DMS153 (cell line): ENCODE measurements around the gene DKK3.

ENCODE experiments used
- DNase-seq: peaks from one replicate; lab custom pipeline; 2025; lab: John Stamatoyannopoulos, UW

The DKK3 gene

GRCh38 chr11:11981364-11981763 lies 27.1 kb downstream of the DKK3 start:
- no peak for DNase-seq

DNA sequence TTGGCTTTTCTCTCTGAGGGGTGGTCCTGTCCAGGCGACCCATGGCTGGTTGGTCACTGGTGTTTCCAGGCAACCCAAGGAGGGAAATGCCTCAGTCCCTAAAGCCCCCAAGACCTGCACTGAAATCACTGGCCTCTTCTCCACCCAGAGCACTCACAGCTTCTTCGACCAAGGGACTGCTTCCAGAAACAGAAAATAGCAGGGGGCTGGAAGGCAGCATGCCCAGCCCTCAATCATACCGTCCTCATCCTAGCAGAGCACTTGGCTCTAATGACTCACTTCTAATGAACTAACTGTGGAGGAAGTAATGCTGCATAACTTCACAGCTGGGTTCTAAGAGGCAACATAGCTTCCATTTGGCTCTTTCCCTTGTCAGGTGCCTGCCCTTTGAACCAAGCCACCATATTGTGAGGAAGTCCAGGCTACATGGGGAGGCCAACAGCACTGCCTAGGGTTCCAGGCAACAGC lies 27.6 kb downstream of the DKK3 start:
- DNase-seq: no peak

DNA sequence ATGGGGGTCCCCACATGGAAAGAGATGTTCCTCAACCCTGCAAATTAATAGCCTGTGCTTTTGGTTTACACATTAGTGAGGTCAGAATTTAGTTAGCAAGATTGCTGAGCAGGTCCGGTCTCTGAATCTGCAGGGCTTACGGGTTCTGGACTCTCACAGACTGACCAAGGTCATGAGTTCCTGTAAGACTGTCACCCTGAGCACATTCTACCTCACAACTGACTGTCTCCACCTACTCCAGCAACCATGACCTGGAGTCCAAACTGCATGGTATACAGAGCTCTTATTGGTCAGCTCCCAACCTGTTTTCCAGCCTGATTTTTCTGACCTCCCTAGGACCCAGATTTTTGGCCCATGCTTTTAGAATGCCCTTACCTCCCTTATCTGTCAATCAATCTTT lies 28.2 kb downstream of the DKK3 start:
- no peak for DNase-seq

DNA sequence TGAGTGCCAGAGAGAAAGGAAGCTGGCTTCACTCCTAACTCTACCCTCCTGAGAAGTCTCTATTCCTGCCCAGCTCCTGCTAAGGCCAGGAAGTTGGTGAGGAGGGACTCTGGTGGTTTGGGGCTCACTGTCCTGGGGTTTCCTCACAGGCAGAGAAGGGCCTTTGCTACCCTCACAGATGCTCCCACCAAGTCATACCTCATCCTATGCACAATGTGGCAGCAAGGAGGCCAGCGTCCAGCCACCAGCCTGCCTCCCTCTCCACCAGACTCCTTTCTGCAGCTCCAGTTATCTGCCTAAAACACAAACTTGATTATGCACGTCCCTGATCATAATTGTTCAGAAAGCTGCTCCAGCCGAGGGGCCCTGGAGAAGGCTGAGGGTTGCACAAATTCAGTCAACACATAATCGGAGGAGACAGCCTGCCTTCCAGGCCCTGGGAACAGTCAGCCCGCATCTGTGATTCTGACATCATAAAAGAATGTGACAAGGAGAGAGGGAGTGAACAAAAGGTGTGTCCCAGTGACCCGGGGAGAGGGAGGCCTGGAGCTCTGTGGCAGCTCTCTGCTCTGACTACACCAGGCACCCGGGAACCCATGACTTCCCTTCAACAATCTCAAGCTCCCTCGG lies 28.8 kb downstream of the DKK3 start:
- DNase-seq: no peak

- no peak for DNase-seq
These were observed 29.5 kb downstream of the DKK3 start for GRCh38 chr11:11978792-11979487.

- DNase-seq: no peak
These were observed 30.3 kb downstream of the DKK3 start for GRCh38 chr11:11978098-11978637.

- no peak for DNase-seq
These were observed 31.1 kb downstream of the DKK3 start for GRCh38 chr11:11977206-11977938.

- no peak for DNase-seq
These were observed 31.8 kb downstream of the DKK3 start for GRCh38 chr11:11976481-11977127.

DNA sequence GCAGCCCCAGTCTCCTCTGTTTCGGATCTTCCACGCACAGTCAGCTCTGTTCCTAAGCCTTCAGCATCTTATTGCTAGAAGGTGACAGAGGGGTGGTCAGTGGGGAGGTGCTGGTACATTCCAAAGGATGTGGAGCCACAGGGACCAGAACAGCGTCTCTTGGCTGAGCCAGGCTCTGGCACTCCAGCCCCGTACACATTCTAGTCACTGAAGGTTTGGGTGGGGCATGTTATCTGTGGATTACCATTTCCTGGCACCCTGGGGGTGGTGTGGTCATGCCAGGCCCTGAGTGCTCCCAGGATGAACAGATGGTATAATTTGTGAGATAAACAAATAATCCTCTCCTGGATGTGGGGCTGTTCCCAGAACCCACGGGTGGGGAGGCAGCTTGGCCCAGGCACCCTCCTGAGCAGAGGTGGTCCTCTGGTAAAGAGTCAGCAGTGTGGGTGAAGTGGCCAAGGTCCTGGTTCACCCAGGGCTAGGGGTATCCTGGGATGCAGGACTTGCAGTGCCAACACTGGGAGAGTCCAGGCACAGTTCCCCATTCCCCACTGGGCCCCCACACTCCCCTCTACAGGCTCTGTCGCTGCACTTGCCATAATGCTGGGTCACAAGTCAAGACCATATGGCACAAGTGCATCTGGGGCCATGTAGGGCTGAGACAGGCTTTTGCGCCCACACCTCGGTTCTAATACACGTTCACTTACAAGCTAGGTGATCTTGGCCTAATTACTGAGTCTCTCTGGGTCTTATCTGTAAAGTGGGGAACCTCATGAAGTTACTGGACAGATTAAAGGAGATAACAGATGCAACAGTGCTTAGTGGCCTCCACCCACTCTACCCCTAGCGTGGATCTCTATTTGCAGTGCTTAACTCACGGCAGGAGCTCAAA lies 33.0 kb downstream of the DKK3 start:
- no peak for DNase-seq

GRCh38 chr11:11973866-11974265 lies 34.6 kb downstream of the DKK3 start:
- DNase-seq: no peak

DNA sequence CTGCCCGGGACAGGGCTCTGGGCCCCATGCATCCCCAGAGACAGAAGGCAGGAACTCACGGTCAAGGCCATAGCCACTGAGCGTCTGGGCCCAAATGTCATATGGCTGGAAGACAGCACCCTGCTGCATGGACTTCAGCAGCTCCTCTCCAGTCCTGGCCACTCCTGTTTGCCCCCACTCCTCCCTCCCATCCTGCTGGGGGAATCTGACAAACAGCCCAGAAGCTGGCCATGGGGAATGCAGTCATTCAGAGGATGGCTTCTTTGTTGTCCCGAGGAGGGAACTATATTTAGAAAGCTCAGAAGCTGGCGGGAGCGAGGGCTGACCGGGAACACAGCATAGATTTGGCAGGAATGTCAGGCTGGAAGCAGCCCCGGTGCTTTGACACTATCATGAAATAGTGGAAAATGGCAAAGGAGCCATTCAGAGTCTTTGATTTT lies 35.0 kb downstream of the DKK3 start:
- DNase-seq: no peak

DNA sequence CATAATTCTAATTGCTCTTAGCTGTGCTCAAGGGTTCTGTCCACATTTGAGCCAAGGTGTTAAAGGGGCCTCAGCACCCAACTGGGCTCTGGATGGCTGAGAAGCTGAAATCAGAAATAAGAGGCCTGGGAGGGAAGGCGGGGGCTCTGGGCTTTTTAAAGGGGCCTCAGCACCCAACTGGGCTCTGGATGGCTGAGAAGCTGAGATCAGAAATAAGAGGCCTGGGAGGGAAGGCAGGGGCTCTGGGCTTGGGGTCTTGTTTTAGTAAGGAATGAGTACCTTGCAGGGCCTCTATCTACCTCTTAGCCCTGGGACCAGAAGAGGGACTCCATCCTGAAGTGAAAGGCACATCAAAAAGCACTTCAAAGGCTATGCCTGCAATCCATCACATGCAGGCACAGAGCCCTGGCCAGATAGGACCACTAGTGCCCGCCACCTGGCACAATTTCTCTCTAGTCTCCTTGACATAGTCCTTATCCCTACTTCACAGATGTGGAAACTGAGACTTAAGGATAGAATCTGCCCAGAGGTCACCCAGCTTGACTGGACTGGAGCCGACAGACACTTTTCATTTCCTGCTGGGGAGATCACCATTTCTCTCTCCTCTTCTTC lies 35.6 kb downstream of the DKK3 start:
- no peak for DNase-seq

DNA sequence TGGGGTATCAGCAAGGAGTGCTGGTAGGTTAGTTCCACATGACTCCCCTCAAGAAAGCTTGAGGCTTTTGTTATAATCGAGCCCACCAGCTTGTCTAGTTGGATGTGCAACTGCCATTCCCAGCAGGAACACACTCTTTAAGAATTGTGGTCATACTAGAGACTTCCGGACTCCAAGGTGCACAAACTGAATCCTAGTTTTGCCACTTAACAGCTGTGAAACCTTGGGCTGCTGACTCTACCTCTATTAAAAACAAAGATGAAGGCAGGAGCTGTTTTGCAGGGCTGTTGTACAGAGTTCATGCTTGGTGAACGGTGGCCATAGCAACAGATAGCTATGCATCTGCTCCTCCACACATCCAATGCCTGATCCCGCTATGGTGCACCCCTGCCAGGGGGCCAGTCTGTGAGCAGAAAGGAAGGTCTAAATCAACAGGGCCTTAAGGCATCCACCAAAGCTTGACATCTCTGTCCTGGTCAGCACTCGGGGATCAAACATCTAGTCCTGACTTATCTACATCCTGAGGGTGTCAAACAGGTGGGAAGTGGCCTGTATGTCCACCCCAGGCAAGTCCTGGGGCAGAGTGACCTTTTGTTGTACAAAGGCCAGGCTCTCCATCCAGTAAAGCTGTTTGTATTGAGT lies 36.4 kb downstream of the DKK3 start:
- no peak for DNase-seq

DNA sequence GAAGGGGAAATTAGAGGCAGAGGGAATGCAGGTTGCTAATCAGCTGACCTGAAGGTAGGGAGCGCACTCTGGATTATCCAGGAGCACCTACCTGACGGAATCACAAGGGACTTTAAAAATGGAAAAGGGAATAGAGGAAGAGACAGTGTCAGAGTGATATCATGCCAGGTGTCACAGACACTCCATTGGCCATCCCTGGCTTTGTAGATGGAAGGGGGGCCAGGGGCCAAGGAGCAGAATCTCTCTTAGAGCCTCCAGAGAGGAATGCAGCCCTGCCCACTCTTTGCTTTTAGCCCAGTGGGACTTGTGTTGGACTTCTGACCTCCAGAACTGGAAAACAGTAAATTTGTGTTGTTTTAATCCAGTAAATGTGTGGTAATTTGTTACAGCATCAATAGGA lies 37.9 kb downstream of the DKK3 start:
- no peak for DNase-seq

DNA sequence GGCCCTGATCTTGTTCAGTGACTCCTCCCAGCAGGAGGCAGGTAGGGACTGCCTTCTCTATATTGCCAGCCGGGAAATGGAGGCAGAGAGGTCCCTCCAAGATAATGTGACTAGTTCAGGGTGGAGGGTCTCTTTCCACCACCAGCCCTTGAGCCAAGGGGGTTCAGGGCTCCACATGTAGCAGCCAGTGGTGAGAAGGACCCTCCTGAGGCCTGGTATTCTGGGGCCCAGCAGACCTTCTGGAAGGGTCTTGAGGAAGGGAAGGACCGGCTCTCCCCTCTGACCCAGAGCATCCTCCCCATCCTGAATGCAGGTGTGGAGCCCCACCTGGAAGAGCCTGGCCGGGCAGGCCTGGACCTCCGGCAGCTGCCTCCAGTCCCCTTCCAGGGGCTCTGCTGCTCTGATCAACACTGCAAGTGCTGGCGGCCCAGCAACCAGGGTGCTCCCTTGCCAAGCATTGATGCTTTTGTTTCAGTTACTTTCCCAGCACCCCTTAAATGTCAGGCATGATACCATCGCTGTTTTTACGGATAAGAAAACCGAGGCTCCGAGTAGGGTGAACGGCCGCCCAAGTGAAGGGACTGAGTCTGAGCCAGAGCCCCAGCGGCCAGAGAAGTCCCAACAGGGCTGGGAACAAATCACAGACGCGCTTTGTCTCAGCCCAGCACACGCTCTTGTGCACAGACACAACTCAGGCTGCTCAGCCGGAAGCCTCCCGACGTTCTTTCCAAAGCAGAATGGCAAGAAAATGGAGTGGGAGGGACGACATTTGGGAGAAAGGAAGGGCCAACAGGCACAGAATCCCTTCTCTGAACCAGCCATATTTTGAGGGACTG lies 38.8 kb downstream of the DKK3 start:
- no peak for DNase-seq

GRCh38 chr11:11968511-11969280 lies 39.7 kb downstream of the DKK3 start:
- no peak for DNase-seq

- DNase-seq: no peak
These were observed 40.5 kb downstream of the DKK3 start for GRCh38 chr11:11967669-11968510.
